ENCODE measurements around the gene GAB1. TPM values are rescaled to one million over a fixed set of nuclear protein-coding genes. Genes with fewer than 3 reads are reported as not detected.

Gene GAB1
- total and polyA plus RNA-seq, 2 of the 13 experiments (the other 11 are each of a cell fraction or from before 2014, with no cell fraction given) = 8.7 to 14.7 TPM

DNA sequence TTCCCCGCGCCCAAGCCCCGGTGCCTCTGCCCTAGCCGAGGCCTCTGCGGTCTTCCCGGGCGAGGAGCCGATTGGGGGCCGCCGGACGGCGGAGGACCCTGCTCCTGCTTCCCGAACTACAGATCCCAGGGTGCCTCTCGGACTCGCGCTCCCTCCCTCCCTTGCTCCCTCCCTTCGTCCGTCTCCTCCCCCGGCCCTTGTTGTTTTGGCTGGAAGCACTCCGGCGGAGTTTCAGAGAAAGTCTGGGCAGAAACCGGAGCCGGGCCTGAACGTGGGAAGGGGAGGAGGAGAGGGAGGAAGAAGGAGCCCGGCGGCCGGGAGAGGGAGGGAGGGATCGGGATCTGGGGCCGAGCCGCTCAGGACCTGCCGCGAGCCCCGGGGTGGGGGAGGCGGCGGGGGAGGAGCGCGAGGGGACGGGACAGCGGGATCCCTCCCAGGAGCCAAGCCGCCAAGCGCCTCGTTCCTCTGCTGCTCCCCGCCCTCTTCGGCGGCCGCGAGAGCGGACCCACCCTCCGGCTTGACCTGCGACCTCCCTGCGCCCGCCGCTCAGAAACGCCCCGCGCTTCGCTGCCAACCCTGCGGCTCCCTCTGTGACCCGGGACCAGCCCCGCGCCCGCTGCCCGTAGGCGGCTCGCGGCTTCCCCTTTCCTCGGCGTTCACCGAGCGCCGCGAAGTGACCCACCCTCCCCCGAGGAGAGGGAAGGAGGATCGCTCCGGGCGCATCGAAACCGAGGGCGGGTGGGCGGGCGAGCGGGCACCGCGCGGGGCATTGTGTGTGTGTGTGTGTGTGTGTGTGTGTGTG, 496 bp upstream of the GAB1 start (continued):
- TF ChIP-seq ZBTB20 (CRISPR knock-in tag; IDR thresholded peaks at IDR 0.05; ENCODE audit: borderline replicate concordance, low read depth) = no peak
- TF ChIP-seq NPAS2 (CRISPR knock-in tag; IDR thresholded peaks at IDR 0.05; ENCODE audit: borderline replicate concordance) = no peak
- TF ChIP-seq ZFP1 (CRISPR knock-in tag; IDR thresholded peaks at IDR 0.05) = 0 out of 2 replicates have a peak, but pooled peaks have one; percentile 39
- TF ChIP-seq XRCC5 (optimal IDR thresholded peaks at IDR 0.05; ENCODE audit: low read length) = peak; percentile 48
- TF ChIP-seq ZNF329 (CRISPR knock-in tag; IDR thresholded peaks at IDR 0.05; ENCODE audit: low read depth) = 0 out of 2 replicates have a peak, but pooled peaks have one; percentile 57
- peak; percentile 54; the same call in 1 of the 2 replicates for TF ChIP-seq ZNF740 (CRISPR knock-in tag; IDR thresholded peaks at IDR 0.05)
- peak; percentile 49; the same call in 1 of the 2 replicates for TF ChIP-seq KAT8 (CRISPR knock-in tag; IDR thresholded peaks at IDR 0.05)
- TF ChIP-seq ZNF12 (CRISPR knock-in tag; IDR thresholded peaks at IDR 0.05) = no peak
- peak; percentile 87 for TF ChIP-seq ZFY (CRISPR knock-in tag; IDR thresholded peaks at IDR 0.05)
- TF ChIP-seq ZSCAN31 (CRISPR knock-in tag; IDR thresholded peaks at IDR 0.05; ENCODE audit: low read depth) = peak; percentile 50
- TF ChIP-seq ZBTB2 (CRISPR knock-in tag; IDR thresholded peaks at IDR 0.05; ENCODE audit: low read depth) = no peak
- no peak for TF ChIP-seq DNMT1 (CRISPR knock-in tag; IDR thresholded peaks at IDR 0.05)
- no peak for TF ChIP-seq ZSCAN30 (CRISPR knock-in tag; IDR thresholded peaks at IDR 0.05)
- TF ChIP-seq, protein P1, sequence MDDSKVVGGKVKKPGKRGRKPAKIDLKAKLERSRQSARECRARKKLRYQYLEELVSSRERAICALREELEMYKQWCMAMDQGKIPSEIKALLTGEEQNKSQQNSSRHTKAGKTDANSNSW (CRISPR knock-in tag; IDR thresholded peaks at IDR 0.05; ENCODE audit: borderline replicate concordance) = no peak; the same call in 1 of the 2 replicates
- no peak for TF ChIP-seq PBX2 (CRISPR knock-in tag; IDR thresholded peaks at IDR 0.05)
- no peak for TF ChIP-seq MAFG (CRISPR knock-in tag; IDR thresholded peaks at IDR 0.05)
- TF ChIP-seq HMGA1 (CRISPR knock-in tag; conservative IDR thresholded peaks at IDR 0.05) = no peak
- no peak for TF ChIP-seq NFE2L1 (CRISPR knock-in tag; IDR thresholded peaks at IDR 0.05; ENCODE audit: borderline replicate concordance)
- TF ChIP-seq CEBPG (CRISPR knock-in tag; IDR thresholded peaks at IDR 0.05) = no peak
- TF ChIP-seq PAX8 (CRISPR knock-in tag; IDR thresholded peaks at IDR 0.05; ENCODE audit: borderline replicate concordance) = 0 out of 2 replicates have a peak, but pooled peaks have one; percentile 52
- peak in 1 of 2 experiments; percentile 54; a peak in 3 of 4 replicates for TF ChIP-seq HMGXB4 (CRISPR knock-in tag; IDR thresholded peaks at IDR 0.05; ENCODE audit: borderline replicate concordance in 1 of 2, low read depth in 1 of 2)
- TF ChIP-seq ZNF768 (CRISPR knock-in tag; IDR thresholded peaks at IDR 0.05) = no peak
- TF ChIP-seq ZNF367 (CRISPR knock-in tag; IDR thresholded peaks at IDR 0.05; ENCODE audit: borderline replicate concordance) = no peak
- TF ChIP-seq ZNF780A (CRISPR knock-in tag; IDR thresholded peaks at IDR 0.05) = peak; percentile 64; the same call in 1 of the 2 replicates
- TF ChIP-seq AKAP8 (CRISPR knock-in tag; IDR thresholded peaks at IDR 0.05) = no peak
- TF ChIP-seq ZNF335 (CRISPR knock-in tag; IDR thresholded peaks at IDR 0.05) = peak; percentile 75
